Thymus (tissue), 11 donors: Measurements from ENCODE around the gene RNF150. TPM values are rescaled to one million over a fixed set of nuclear protein-coding genes. Genes with fewer than 3 reads are reported as not detected.
"Not testable (repeated sequence)": the region's sequence is repeated elsewhere in the genome, so short reads cannot be mapped to it uniquely, and the experiment has no call there.

Experiments used
- DNase-seq, 9 donors: peaks; one replicate each; pipeline ENCODE4 v3.0.0-alpha.2; 2013; ENCODE audit warnings: low spot score in 9 of 9, low read depth in 6 of 9, missing footprints in 1 of 9
- H3K27ac ChIP-seq, 2 donors: one replicate each; pipeline ENCODE4 v1.5.1; 2013; ENCODE audit warnings: control low read depth in 1 of 2, low read depth in 1 of 2, low read length in 1 of 2, mild to moderate bottlenecking in 1 of 2, moderate library complexity in 1 of 2
- H3K27me3 ChIP-seq, 2 donors: one replicate each; pipeline ENCODE4 v1.5.1; 2013; ENCODE audit warnings: low read length in 1 of 2; ENCODE audit not compliant: control insufficient read depth in 2 of 2, insufficient read depth in 1 of 2
- H3K36me3 ChIP-seq, 2 donors: one replicate each; pipeline ENCODE4 v1.5.1; 2013; ENCODE audit warnings: low read length in 1 of 2, mild to moderate bottlenecking in 1 of 2, moderate library complexity in 1 of 2; ENCODE audit not compliant: control insufficient read depth in 2 of 2, insufficient read depth in 2 of 2
- H3K4me1 ChIP-seq, 2 donors: one replicate each; pipeline ENCODE4 v1.5.1; 2013; ENCODE audit warnings: low read length in 2 of 2; ENCODE audit not compliant: control insufficient read depth in 2 of 2, insufficient read depth in 2 of 2
- H3K4me3 ChIP-seq, 2 donors: one replicate each; pipeline ENCODE4 v1.5.1; 2013; ENCODE audit warnings: low read length in 2 of 2, control low read depth in 1 of 2, mild to moderate bottlenecking in 1 of 2
- H3K9me3 ChIP-seq, 2 donors: one replicate each; pipeline ENCODE4 v1.5.1; 2013; ENCODE audit warnings: low read length in 1 of 2, mild to moderate bottlenecking in 1 of 2; ENCODE audit not compliant: control insufficient read depth in 2 of 2, insufficient read depth in 1 of 2
- WGBS: extraction: QIAGEN DNeasy Blood & Tissue Kit; methylation state at CpG from one replicate; pipeline ENCODE4 v1.1.7; 2013; 5-methylcytosine and 5-hydroxymethylcytosine counted together
- polyA plus RNA-seq: library from polyadenylated mRNA; stranded (reverse); fragments of 200-250 nt; gene quantifications from one replicate; pipeline ENCODE4 v1.2.3, GENCODE V29; 2013
- total RNA-seq: library from RNA; stranded (reverse); fragments of 120-200 nt; gene quantifications from one replicate; pipeline ENCODE4 v1.2.4, GENCODE V29; 2013
- donor health status: healthy.

RNF150 gene
- total and polyA plus RNA-seq, 2 donors, result 1.4 to 2.9 TPM

- no peak overlapping the region for H3K27ac ChIP-seq
- no peaks in the 10 kb centered on the region for H3K27me3 ChIP-seq
- H3K9me3 ChIP-seq, result no peaks in the 10 kb centered on the region
- no peak for DNase-seq
- H3K36me3 ChIP-seq, result no peaks in the 10 kb centered on the region
- WGBS, result 86% methylated on average over 1 of the region's 1 CpG
- no peaks in the 10 kb centered on the region for H3K4me1 ChIP-seq
- no peak overlapping the region for H3K4me3 ChIP-seq
Observed at GRCh38 chr4:140812916-140813315, 320.4 kb downstream of the RNF150 start.

DNA sequence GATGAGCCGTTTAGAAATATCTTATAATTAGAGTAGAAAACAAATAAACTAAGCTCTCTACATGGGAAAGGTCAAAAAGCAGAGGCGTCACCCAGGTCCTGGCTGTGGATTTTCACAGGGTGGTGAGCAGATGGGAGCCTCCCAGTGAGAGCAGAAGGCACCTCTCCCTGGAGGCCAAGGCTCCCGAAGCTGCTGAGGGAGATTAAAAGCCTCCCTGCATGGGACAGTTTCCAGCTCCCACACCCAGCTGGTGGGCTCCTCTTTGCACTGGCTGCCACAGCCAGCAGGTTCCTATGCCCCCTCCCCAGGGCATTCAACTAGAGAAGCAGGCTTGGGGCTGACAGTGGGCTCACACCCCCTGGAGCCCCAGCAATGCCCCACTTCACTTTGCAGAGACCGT lies 321.8 kb downstream of the RNF150 start:
- Histone ChIP-seq H3K9me3 (no peaks in the 10 kb centered on the region), H3K4me3 (no peak overlapping the region), H3K36me3 (no peaks in the 10 kb centered on the region), H3K27me3 (no peaks in the 10 kb centered on the region), H3K27ac (no peak overlapping the region), H3K4me1 (no peaks in the 10 kb centered on the region)
- DNase-seq, result no peak
- 94% methylated on average over 4 of the region's 4 CpGs for WGBS

GRCh38 chr4:140810591-140811169 lies 322.6 kb downstream of the RNF150 start:
- H3K4me1 ChIP-seq, H3K27me3 ChIP-seq, H3K36me3 ChIP-seq, H3K4me3 ChIP-seq, H3K9me3 ChIP-seq, DNase-seq, H3K27ac ChIP-seq: not testable (repeated sequence)
- WGBS, result 89% methylated on average over 1 of the region's 1 CpG

Other genes with a start within 250 kb of the RNF150 start
- gene ZNF330, start 87.4 kb upstream of the RNF150 start, total RNA-seq, result 36.0 TPM
- gene ZNF330, start 87.4 kb upstream of the RNF150 start, polyA plus RNA-seq, result 32.4 TPM